ENCODE results near the gene GEMIN8. TPM values are rescaled to one million over a fixed set of nuclear protein-coding genes. Genes with fewer than 3 reads are reported as not detected.
A peak's percentile ranks its signal among the peaks of the same experiment; 100 is the strongest.

Gene GEMIN8
- polyA plus RNA-seq (ENCODE audit: insufficient read depth in 1 of 5, insufficient read length in 5 of 5, low replicate concordance in 1 of 5), result 10 to 100 TPM; 30.2 to 35.8 (median 33.3) TPM
- long read RNA-seq, donor 1, partial matches to known transcripts, result 5 of 6 reads
- long read RNA-seq, donor 1, other reads (novel, unspliced or antisense), result 0 of 6 reads
- long read RNA-seq, donor 2, partial matches to known transcripts, result 0 of 12 reads
- long read RNA-seq, donor 2, other reads (novel, unspliced or antisense), result 7 of 12 reads
- long read RNA-seq, donor 3, partial matches to known transcripts, result 0 of 10 reads
- long read RNA-seq, donor 3, other reads (novel, unspliced or antisense), result 8 of 10 reads
- long read RNA-seq, donor 4, partial matches to known transcripts, result 0 of 6 reads
- long read RNA-seq, donor 4, other reads (novel, unspliced or antisense), result 6 of 6 reads
- long read RNA-seq, donor 5, transcript GEMIN8-203 (4 exons, 1,119 nt), result major isoform, 10 of 16 reads
- long read RNA-seq, donor 5, partial matches to known transcripts, result 0 of 16 reads
- long read RNA-seq, donor 5, other reads (novel, unspliced or antisense), result 6 of 16 reads
- long read RNA-seq, donor 6, partial matches to known transcripts, result 0 of 9 reads
- long read RNA-seq, donor 6, other reads (novel, unspliced or antisense), result 6 of 9 reads
- long read RNA-seq, donor 7, partial matches to known transcripts, result 5 of 8 reads
- long read RNA-seq, donor 7, other reads (novel, unspliced or antisense), result 0 of 8 reads
- long read RNA-seq, donor 8, partial matches to known transcripts, result 0 of 1 reads
- long read RNA-seq, donor 8, other reads (novel, unspliced or antisense), result 0 of 1 reads

- peak; percentile 90 to 91 for DNase-seq
These were observed at the start of gene GEMIN8 for GRCh38 chrX:14029425-14030173. TSS of gene GEMIN8 (minus strand) at chrX:14029892. CDS start at chrX:14021478, 8,414 bp downstream.

- no peak for DNase-seq
These were observed 46.9 kb upstream of the GEMIN8 start for GRCh38 chrX:14076639-14077038.

- peak in 1 of 2 donors; percentile 8 for DNase-seq
These were observed 43.9 kb upstream of the GEMIN8 start for GRCh38 chrX:14073556-14073955.

- no peak for DNase-seq
These were observed 43.4 kb upstream of the GEMIN8 start for GRCh38 chrX:14073071-14073470.

GRCh38 chrX:14065800-14066199, 36.1 kb upstream of the GEMIN8 start:
- DNase-seq, result no peak

GRCh38 chrX:14064626-14065432, 35.1 kb upstream of the GEMIN8 start:
- no peak for DNase-seq

GRCh38 chrX:14062524-14062923, 32.8 kb upstream of the GEMIN8 start:
- no peak for DNase-seq

- DNase-seq, result no peak
These were observed 26.5 kb upstream of the GEMIN8 start for GRCh38 chrX:14056206-14056605.

GRCh38 chrX:14051416-14051815, 21.7 kb upstream of the GEMIN8 start:
- DNase-seq, result no peak

- no peak for DNase-seq
These were observed 21.0 kb upstream of the GEMIN8 start for GRCh38 chrX:14050709-14051108.

GRCh38 chrX:14043209-14043608, 13.5 kb upstream of the GEMIN8 start:
- DNase-seq, result no peak

GRCh38 chrX:14039344-14039743, 9.7 kb upstream of the GEMIN8 start:
- peak in 1 of 2 donors; percentile 23 for DNase-seq

GRCh38 chrX:14038375-14039085, 8.8 kb upstream of the GEMIN8 start:
- no peak for DNase-seq

GRCh38 chrX:14032406-14032805, 2.7 kb upstream of the GEMIN8 start:
- peak in 1 of 2 donors; percentile 51 for DNase-seq

GRCh38 chrX:14030174-14030530, 460 bp upstream of the GEMIN8 start:
- DNase-seq, result no peak

- no peak for DNase-seq
These were observed 660 bp downstream of the GEMIN8 start for GRCh38 chrX:14029039-14029424.

- DNase-seq, result no peak
These were observed 1.2 kb downstream of the GEMIN8 start for GRCh38 chrX:14028473-14028872.

- no peak for DNase-seq
These were observed 2.1 kb downstream of the GEMIN8 start for GRCh38 chrX:14027511-14028019.

- no peak for DNase-seq
These were observed 2.7 kb downstream of the GEMIN8 start for GRCh38 chrX:14027036-14027435.

GRCh38 chrX:14026121-14026520, 3.6 kb downstream of the GEMIN8 start:
- DNase-seq, result no peak
